Right lobe of liver (tissue), 6 donors: Measurements from ENCODE around the gene SLC16A8. TPM values are rescaled to one million over a fixed set of nuclear protein-coding genes. Genes with fewer than 3 reads are reported as not detected.

ENCODE experiments used
- ATAC-seq, 4 donors: fragments of 200-7000 bp; cut with Tn5 transposase; one replicate each; pipeline ENCODE4 v1.9.1; 2020; ENCODE audit warnings: mild to moderate bottlenecking in 4 of 4, moderate library complexity in 4 of 4
- DNase-seq, 3 donors: peaks; one replicate each; pipeline ENCODE4 v3.0.0-alpha.2; 2020
- H3K27ac ChIP-seq, 3 donors: fragments of 200-600 bp; one replicate each; pipeline ENCODE4 v1.8.0; 2022
- H3K27me3 ChIP-seq, 2 donors: fragments of 200-600 bp; one replicate each; pipeline ENCODE4 v1.8.0; 2022
- H3K36me3 ChIP-seq, 4 donors: fragments of 200-600 bp; sonication (generic) in 1 of 4; one replicate each; pipeline versions ENCODE4 v1.5.1 to v1.8.0; 2017 to 2022; ENCODE audit warnings: control low read depth in 1 of 4
- H3K4me1 ChIP-seq, 4 donors: fragments of 200-600 bp; sonication (generic) in 1 of 4; one replicate each; pipeline versions ENCODE4 v1.5.1 to v1.8.0; 2017 to 2022; ENCODE audit warnings: control low read depth in 1 of 4
- H3K4me3 ChIP-seq, 3 donors: fragments of 200-600 bp; one replicate each; pipeline ENCODE4 v1.8.0; 2022
- H3K9me3 ChIP-seq, 4 donors: fragments of 200-600 bp; sonication (generic) in 1 of 4; one replicate each; pipeline versions ENCODE4 v1.5.1 to v1.8.0; 2017 to 2022; ENCODE audit warnings: control low read depth in 1 of 4
- CTCF ChIP-seq, 4 donors: fragments of 200-600 bp in 3 of 4; fragments of 450-650 bp in 1 of 4; IDR thresholded peaks; one replicate each; pipeline versions ENCODE4 v1.5.1 to v1.8.0; 2016 to 2022; ENCODE audit warnings: antibody characterized with exemption in 4 of 4, mild to moderate bottlenecking in 2 of 4
- POLR2A ChIP-seq: fragments of 450-650 bp; IDR thresholded peaks from one replicate; pipeline ENCODE4 v1.6.1; 2017; ENCODE audit warnings: antibody characterized with exemption, mild to moderate bottlenecking
- WGBS: methylation state at CpG from one replicate; pipeline ENCODE4 v1.1.6; 2018; ENCODE audit warnings: low coverage, low lambda C conversion rate; ENCODE audit not compliant: insufficient coverage; ENCODE audit errors: missing lambda C conversion rate; 5-methylcytosine and 5-hydroxymethylcytosine counted together
- intact Hi-C, 2 donors: fragments of 100-400 bp; cut with DNase I; formaldehyde crosslinking; loops; one replicate each; pipeline versions ENCODE4 v1.11.2 to v1.14.1; 2022
- long read RNA-seq: library from polyadenylated mRNA; unstranded; transcript quantifications from one replicate; pipeline ENCODE4 v2.0.0, GENCODE V29; 2019
- total RNA-seq, 6 experiments: library from RNA; depleted of rRNA in 2 of 6; stranded (reverse); fragments of >200 nt in 2 of 6; fragmentation: NEBNext Ultra II Directional in 3 of 6; extraction: Animal tissue kit (Norgen Biotek cat#: 25700) in 3 of 6; gene quantifications; one replicate each; pipeline versions ENCODE4 v1.1.0 to v1.2.4, GENCODE V29; 2016 to 2023
- donor health status: DM: no; HTN: yes; CAD: no.
- donor health status: DM: no; HTN: no; CAD: no.
- donor health status: DM: no; HTN: no; CAD: no.
- donor health status: DM: no; HTN: yes; CAD: no.
- donor health status: DM: no; HTN: yes; CAD: no.

Gene SLC16A8
- total RNA-seq: not detected
- long read RNA-seq: 0 reads

- Histone ChIP-seq H3K27ac (no peak within 1 kb of the TSS), H3K9me3 (no peaks in the 10 kb centered on the region), H3K4me1 (peaks cover 0 to 5% (median 0%) of the 10 kb centered on the region in 4 donors), H3K36me3 (no peaks in the 10 kb centered on the region), H3K4me3 (no peak within 1 kb of the TSS), H3K27me3 (no peaks in the 10 kb centered on the region)
- no peak for ATAC-seq
- peak in 2 of 3 donors; percentile 13 to 46 for DNase-seq
- no CpG with 5 or more reads among the region's 16 CpGs for WGBS
- TF ChIP-seq CTCF (IDR thresholded peaks at IDR 0.05) (no peak), POLR2A (no peak)
- intact Hi-C loops: no loop called here
These were observed at the start of gene SLC16A8 for GRCh38 chr22:38083931-38084631. Gene SLC16A8 (minus strand): TSS chr22:38084184. CDS start chr22:38082873, 1,311 bp downstream.

- no CpG with 5 or more reads among the region's 4 CpGs for WGBS
- H3K4me1 ChIP-seq: no peaks in the 10 kb centered on the region
- H3K36me3 ChIP-seq: no peaks in the 10 kb centered on the region
- DNase-seq (peak in 2 of 3 donors; percentile 22 to 35), ATAC-seq (no peak)
- intact Hi-C loops: no loop called here
- no peaks in the 10 kb centered on the region for H3K27me3 ChIP-seq
- no peaks in the 10 kb centered on the region for H3K9me3 ChIP-seq
- H3K27ac ChIP-seq: no peak overlapping the region
- no peak for TF ChIP-seq POLR2A
- no peak for TF ChIP-seq CTCF (IDR thresholded peaks at IDR 0.05)
- no peak overlapping the region for H3K4me3 ChIP-seq
These were observed 49.3 kb upstream of the SLC16A8 start for GRCh38 chr22:38133331-38133730.

GRCh38 chr22:38132794-38133193 lies 48.8 kb upstream of the SLC16A8 start:
- H3K27me3 ChIP-seq: no peaks in the 10 kb centered on the region
- no peak overlapping the region for H3K4me3 ChIP-seq
- no peaks in the 10 kb centered on the region for H3K9me3 ChIP-seq
- no peaks in the 10 kb centered on the region for H3K4me1 ChIP-seq
- H3K36me3 ChIP-seq: no peaks in the 10 kb centered on the region
- DNase-seq (peak in 2 of 3 donors; percentile 43 to 48), ATAC-seq (peak in 1 of 4 donors; percentile 9)
- no peak overlapping the region for H3K27ac ChIP-seq
- intact Hi-C loops: no loop called here
- no peak for TF ChIP-seq POLR2A
- no peak for TF ChIP-seq CTCF (IDR thresholded peaks at IDR 0.05)
- no CpG with 5 or more reads among the region's 28 CpGs for WGBS

GRCh38 chr22:38132136-38132535 lies 48.2 kb upstream of the SLC16A8 start:
- H3K36me3 ChIP-seq: no peaks in the 10 kb centered on the region
- ATAC-seq (no peak), DNase-seq (peak in 2 of 3 donors; percentile 24 to 35)
- TF ChIP-seq CTCF (IDR thresholded peaks at IDR 0.05) (no peak), POLR2A (no peak)
- H3K27ac ChIP-seq: no peak overlapping the region
- WGBS: 89% methylated on average over 6 of the region's 7 CpGs
- intact Hi-C loops: no loop called here
- no peaks in the 10 kb centered on the region for H3K4me1 ChIP-seq
- H3K9me3 ChIP-seq: no peaks in the 10 kb centered on the region
- H3K27me3 ChIP-seq: no peaks in the 10 kb centered on the region
- H3K4me3 ChIP-seq: no peak overlapping the region
